Uterus (tissue), 4 donors: ENCODE results near the gene CAPN7. TPM values are rescaled to one million over a fixed set of nuclear protein-coding genes. Genes with fewer than 3 reads are reported as not detected.

ENCODE experiments used
- DNase-seq, 2 donors: peaks; one replicate each; pipeline ENCODE4 v3.0.0-alpha.2; 2019 to 2020
- H3K27ac ChIP-seq, 2 donors: fragments of 200-600 bp; sonication (generic); 1 replicate in 1 of 2; 2 replicates in 1 of 2; pipeline ENCODE4 v1.5.1; 2016 to 2018
- H3K27me3 ChIP-seq, 2 donors: fragments of 200-600 bp; sonication (generic); one replicate each; pipeline ENCODE4 v1.5.1; 2018 to 2019; ENCODE audit warnings: control low read depth in 1 of 2
- H3K36me3 ChIP-seq, 2 donors: fragments of 200-600 bp; sonication (generic); one replicate each; pipeline ENCODE4 v1.5.1; 2019; ENCODE audit warnings: control low read depth in 1 of 2
- H3K4me1 ChIP-seq, 2 donors: fragments of 200-600 bp; sonication (generic); one replicate each; pipeline ENCODE4 v1.5.1; 2018 to 2019; ENCODE audit warnings: control low read depth in 1 of 2
- H3K4me3 ChIP-seq, 2 donors: fragments of 200-600 bp; sonication (generic); 1 replicate in 1 of 2; 2 replicates in 1 of 2; pipeline ENCODE4 v1.5.1; 2018 to 2019; ENCODE audit warnings: mild to moderate bottlenecking in 1 of 2
- H3K9me3 ChIP-seq, 2 donors: fragments of 200-600 bp; sonication (generic); one replicate each; pipeline ENCODE4 v1.5.1; 2019; ENCODE audit warnings: control low read depth in 1 of 2
- POLR2A ChIP-seq, 2 donors: fragments of 450-650 bp; IDR thresholded peaks; one replicate each; pipeline ENCODE4 v1.6.1; 2016; ENCODE audit warnings: antibody characterized with exemption in 2 of 2, mild to moderate bottlenecking in 1 of 2, moderate library complexity in 1 of 2
- intact Hi-C: fragments of 100-400 bp; cut with DNase I; formaldehyde crosslinking; loops from one replicate; pipeline ENCODE4 v1.15.1; 2023; ENCODE audit warnings: low total_unique reads
- total RNA-seq, 4 donors: library from RNA; depleted of rRNA in 3 of 4; stranded (reverse); fragments of >200 nt in 3 of 4; gene quantifications; one replicate each; pipeline versions ENCODE4 v1.1.0 to v1.2.4, GENCODE V29; 2014 to 2023
- TF ChIP-seq, protein P1 (sequence below), 4 experiments: fragments of 200-600 bp in 2 of 4; fragments of 450-650 bp in 2 of 4; sonication (generic) in 2 of 4; IDR thresholded peaks; one replicate each; pipeline ENCODE4 v1.5.1; 2016 to 2019; ENCODE audit warnings: antibody characterized with exemption in 4 of 4, mild to moderate bottlenecking in 2 of 4, moderate library complexity in 1 of 4
- donor health status: DM: yes; HTN: yes; CAD: no.

The CAPN7 gene
- total RNA-seq, 4 donors from 2014 or later: 39.2 to 89.0 (median 79.8) TPM

DNA sequence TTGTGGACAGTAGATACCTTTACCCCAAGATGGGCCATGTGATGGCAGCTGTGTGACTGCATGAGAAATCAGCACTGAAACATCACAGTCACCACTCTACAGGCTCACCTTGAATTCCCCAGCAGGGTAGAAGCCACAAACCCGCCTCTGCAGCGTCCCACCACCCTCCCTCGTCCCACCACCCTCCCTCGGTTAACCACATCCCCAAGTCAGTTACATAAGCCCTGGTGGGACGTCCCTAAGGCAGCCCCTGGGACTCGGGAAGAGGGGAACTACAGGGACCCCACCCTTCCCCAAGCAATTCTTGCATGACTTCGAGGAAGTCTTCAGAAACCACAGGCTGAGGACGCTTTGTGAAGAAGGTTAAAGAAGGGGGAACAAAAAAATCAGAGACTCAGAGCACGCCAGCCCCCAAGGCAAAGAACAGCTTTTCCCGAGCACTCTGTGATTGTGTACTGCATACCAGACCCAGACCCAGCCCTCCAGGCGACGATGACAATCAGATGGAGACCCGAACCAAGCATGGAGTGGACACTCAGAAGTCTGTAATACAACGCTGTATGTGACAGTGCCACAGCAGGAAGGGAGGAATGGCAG lies 65.8 kb downstream of the CAPN7 start:
- intact Hi-C loops: no loop called here
- Histone ChIP-seq H3K9me3 (no peaks in the 10 kb centered on the region), H3K36me3 (no peaks in the 10 kb centered on the region), H3K4me3 (no peak overlapping the region), H3K27ac (peak overlapping the region; percentile 44 to 98), H3K27me3 (no peaks in the 10 kb centered on the region), H3K4me1 (peaks cover 15 to 16% of the 10 kb centered on the region in 2 donors)
- TF ChIP-seq, protein P1, sequence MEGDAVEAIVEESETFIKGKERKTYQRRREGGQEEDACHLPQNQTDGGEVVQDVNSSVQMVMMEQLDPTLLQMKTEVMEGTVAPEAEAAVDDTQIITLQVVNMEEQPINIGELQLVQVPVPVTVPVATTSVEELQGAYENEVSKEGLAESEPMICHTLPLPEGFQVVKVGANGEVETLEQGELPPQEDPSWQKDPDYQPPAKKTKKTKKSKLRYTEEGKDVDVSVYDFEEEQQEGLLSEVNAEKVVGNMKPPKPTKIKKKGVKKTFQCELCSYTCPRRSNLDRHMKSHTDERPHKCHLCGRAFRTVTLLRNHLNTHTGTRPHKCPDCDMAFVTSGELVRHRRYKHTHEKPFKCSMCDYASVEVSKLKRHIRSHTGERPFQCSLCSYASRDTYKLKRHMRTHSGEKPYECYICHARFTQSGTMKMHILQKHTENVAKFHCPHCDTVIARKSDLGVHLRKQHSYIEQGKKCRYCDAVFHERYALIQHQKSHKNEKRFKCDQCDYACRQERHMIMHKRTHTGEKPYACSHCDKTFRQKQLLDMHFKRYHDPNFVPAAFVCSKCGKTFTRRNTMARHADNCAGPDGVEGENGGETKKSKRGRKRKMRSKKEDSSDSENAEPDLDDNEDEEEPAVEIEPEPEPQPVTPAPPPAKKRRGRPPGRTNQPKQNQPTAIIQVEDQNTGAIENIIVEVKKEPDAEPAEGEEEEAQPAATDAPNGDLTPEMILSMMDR (IDR thresholded peaks at IDR 0.05): no peak
- no peak for TF ChIP-seq POLR2A (IDR thresholded peaks at IDR 0.05)
- DNase-seq: peak in 1 of 2 donors; percentile 28

DNA sequence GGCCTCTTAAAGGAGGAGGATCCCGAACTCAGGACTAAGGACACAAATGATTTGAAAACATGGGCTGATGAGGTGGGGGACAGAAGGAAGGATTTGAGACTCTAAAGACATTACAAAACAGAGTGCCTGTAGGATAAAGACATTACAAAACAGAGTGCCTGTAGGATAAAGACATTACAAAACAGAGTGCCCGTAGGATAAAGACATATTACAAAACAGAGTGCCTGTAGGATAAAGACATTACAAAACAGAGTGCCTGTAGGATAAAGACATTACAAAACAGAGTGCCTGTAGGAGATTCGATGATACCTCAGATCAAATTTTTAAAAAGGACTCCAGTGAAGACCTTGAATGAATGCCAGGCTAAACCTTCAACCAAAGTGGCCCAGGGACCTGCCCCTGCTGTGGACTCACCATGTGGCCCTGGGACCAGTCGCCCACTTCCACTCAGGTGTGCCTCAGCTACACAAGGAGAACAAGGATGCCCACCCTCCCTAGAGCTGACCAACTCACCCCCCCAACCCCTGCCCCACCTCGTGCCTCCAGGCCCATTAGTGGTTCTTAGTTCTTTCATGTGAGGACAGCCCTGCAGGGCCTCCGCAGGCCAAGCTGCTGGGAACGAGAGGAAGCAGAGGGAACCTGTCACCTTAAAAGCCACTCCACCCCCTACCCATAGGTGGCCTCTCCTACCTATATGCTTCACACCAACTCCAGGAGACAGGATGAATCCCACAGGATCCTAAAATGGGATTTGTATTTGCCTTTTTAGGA lies 66.6 kb downstream of the CAPN7 start:
- peaks cover 16 to 21% of the 10 kb centered on the region in 2 donors for H3K4me1 ChIP-seq
- intact Hi-C loops: no loop called here
- H3K9me3 ChIP-seq: no peaks in the 10 kb centered on the region
- H3K36me3 ChIP-seq: no peaks in the 10 kb centered on the region
- DNase-seq: peak in 1 of 2 donors; percentile 14
- TF ChIP-seq POLR2A (IDR thresholded peaks at IDR 0.05): no peak
- TF ChIP-seq, protein P1 (IDR thresholded peaks at IDR 0.05): no peak
- no peaks in the 10 kb centered on the region for H3K27me3 ChIP-seq
- peak overlapping the region; percentile 52 to 98 for H3K27ac ChIP-seq
- H3K4me3 ChIP-seq: no peak overlapping the region

DNA sequence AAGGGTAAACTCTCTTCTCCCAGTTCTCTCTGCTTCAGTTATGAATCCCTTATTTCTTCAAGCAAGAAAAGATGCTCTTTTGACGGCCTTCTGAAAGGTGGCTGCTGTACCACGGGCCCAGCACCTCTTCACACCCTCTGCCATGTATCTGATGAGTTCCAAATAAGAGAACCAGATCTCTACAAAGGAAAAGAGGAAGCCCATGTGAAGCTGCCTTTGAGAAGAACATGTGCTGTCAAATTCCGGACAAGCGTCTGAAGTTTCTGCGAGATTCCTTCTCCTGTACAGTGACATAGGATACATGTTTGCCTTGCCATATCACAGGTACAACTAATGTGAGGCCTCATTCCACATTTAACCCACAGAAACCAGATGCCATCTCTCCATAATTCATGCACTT lies 67.2 kb downstream of the CAPN7 start:
- Histone ChIP-seq H3K27ac (peak overlapping the region; percentile 52 to 98), H3K4me3 (no peak overlapping the region), H3K9me3 (no peaks in the 10 kb centered on the region), H3K27me3 (no peaks in the 10 kb centered on the region), H3K4me1 (peaks cover 16 to 22% of the 10 kb centered on the region in 2 donors), H3K36me3 (no peaks in the 10 kb centered on the region)
- DNase-seq: peak in 1 of 2 donors; percentile 6
- TF ChIP-seq, protein P1 (IDR thresholded peaks at IDR 0.05): no peak
- TF ChIP-seq POLR2A (IDR thresholded peaks at IDR 0.05): no peak
- intact Hi-C loops: no loop called here

DNA sequence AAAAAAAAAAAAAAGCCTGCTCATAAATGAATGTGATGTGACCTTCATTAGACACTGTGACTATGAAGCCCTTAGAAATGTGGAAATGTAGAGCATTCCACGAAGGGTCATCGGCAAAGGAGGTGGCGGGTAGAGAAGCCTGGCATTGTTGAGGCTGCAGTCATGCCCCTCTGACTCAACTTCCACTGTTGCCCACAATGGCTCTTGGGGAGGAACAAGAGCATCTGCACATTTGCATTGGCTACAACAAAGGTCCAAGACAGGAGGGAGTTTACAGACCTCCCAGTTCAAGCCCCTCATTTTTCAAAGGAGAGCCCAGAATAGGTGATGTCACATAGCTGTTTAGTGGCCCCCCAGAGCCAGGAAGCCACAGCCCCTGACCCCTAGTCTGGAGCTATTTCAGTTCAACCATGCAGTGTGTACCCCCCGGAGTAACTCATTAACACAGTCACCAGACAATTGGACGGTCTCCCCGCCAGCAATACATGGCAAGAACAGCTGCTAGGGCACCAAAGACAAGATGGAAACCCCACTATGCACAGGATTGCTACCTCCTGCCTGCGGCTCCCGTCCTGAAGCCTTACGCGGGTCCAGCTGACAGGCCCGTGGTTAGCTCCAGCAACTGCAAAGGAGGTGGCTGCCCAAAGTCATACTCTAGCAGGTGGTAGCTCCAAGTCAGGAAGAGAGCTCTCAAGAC lies 70.1 kb downstream of the CAPN7 start:
- Histone ChIP-seq H3K4me3 (no peak overlapping the region), H3K27ac (no peak overlapping the region), H3K27me3 (no peaks in the 10 kb centered on the region), H3K4me1 (peaks cover 0 to 7% of the 10 kb centered on the region in 2 donors), H3K36me3 (no peaks in the 10 kb centered on the region), H3K9me3 (no peaks in the 10 kb centered on the region)
- intact Hi-C loops: no loop called here
- DNase-seq: no peak
- TF ChIP-seq, protein P1 (IDR thresholded peaks at IDR 0.05): no peak
- no peak for TF ChIP-seq POLR2A (IDR thresholded peaks at IDR 0.05)
